CD4-positive, alpha-beta T cell treated with Interleukin-6 at 100 ng/mL for 8 hours (primary cell): ENCODE results near the gene UTS2B.

Source experiments
- DNase-seq: peaks from one replicate; pipeline ENCODE4 v3.0.0-alpha.2; 2020; ENCODE audit warnings: mixed read lengths, low spot score

The UTS2B gene

DNA sequence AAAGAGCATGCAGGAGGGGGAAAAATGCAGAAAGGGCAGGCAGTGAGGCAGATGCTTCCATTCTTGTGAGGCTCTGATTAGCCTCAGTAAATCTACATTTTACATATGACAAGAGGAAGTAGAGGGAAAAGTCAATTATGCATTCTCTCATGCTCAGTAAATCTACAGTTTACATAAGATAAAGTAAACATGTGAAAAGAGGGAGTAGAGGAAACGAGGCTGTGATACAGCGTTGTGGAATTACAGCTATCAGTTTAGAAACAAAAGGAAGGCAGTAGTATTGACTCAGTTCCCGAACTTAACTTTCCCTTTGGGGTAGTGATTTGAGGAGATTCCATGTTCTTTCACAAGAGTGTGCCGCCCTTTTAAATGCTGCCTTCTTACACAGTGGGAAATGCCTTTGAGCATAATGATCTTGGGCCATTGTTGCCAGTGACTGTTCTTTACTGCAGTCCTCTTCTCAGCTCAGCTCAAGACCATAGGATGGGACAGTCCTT lies 92.0 kb downstream of the UTS2B start:
- no peak for DNase-seq

GRCh38 chr3:191237047-191237882 lies 93.1 kb downstream of the UTS2B start:
- no peak for DNase-seq

DNA sequence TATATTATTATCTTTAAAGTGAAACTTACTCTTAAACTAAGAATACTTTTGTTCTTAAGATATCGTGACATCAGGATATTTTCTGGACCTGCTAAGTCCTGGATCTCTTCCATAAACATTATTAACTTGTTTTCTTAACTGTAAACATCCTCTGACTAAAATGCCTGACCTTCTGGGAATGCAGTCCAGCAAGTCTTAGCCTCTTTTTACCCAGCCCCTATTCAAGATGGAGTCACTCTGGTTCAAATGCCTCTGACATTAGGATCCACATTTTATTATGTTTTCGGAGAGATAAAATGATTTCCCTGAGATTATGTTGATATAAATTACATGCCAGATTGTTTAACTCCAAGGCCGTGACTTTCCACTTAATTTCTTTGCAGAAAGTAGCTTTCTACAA lies 93.7 kb downstream of the UTS2B start:
- no peak for DNase-seq

- no peak for DNase-seq
Measured at GRCh38 chr3:191235331-191236314, 94.7 kb downstream of the UTS2B start.

GRCh38 chr3:191234216-191234615 lies 96.1 kb downstream of the UTS2B start:
- no peak for DNase-seq

- no peak for DNase-seq
Measured at GRCh38 chr3:191227541-191227940, 102.8 kb downstream of the UTS2B start.

DNA sequence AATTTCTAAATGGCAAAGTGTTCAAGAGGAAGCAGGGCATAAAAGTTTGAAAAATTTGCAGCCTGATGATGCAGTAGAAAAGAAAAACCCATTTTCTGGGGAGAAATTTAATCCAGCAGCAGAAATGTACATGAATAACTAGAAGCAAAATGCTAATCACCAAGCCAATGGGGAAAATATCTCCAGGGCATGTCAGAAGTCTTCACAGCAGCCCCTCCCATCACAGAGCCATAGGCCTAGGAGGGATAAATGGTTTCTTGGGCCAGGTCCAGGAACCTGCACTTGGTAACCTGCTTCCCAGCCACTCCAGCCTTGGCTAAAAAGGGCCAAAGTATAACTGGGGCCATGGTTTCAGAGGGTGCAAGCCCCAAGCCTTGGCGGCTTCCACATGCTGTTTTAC lies 108.7 kb downstream of the UTS2B start:
- no peak for DNase-seq

DNA sequence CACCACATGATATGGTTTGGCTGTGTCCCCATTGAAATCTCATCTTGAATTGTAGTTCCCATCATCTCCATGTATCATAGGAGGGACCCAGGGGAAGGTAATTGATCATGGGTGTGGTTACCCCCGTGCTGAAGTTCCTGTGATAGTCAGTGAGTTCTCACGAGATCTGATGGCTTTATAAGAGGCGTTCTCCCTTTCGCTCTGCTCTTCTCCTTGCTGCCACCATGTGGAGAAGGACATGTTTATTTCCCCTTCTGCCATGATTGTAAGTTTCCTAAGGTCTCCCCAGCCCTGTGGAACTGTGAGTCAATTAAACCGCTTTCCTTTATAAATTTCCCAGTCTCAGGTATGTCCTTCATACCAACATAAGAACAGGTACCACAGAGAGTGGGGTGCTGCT lies 109.4 kb downstream of the UTS2B start:
- DNase-seq, result no peak

GRCh38 chr3:191217301-191217700 lies 113.0 kb downstream of the UTS2B start:
- DNase-seq, result no peak
